HG03159 (cell line): ENCODE measurements around the gene MIS18A.
"Not testable (repeated sequence)": the region's sequence is repeated elsewhere in the genome, so short reads cannot be mapped to it uniquely, and the experiment has no call there.

Source experiments
- ATAC-seq: cut with Tn5 transposase; IDR thresholded peaks from one replicate; pipeline ENCODE4 v1.9.1; 2021; ENCODE audit warnings: mild to moderate bottlenecking, moderate library complexity; ENCODE audit not compliant: unreplicated experiment

Gene MIS18A

DNA sequence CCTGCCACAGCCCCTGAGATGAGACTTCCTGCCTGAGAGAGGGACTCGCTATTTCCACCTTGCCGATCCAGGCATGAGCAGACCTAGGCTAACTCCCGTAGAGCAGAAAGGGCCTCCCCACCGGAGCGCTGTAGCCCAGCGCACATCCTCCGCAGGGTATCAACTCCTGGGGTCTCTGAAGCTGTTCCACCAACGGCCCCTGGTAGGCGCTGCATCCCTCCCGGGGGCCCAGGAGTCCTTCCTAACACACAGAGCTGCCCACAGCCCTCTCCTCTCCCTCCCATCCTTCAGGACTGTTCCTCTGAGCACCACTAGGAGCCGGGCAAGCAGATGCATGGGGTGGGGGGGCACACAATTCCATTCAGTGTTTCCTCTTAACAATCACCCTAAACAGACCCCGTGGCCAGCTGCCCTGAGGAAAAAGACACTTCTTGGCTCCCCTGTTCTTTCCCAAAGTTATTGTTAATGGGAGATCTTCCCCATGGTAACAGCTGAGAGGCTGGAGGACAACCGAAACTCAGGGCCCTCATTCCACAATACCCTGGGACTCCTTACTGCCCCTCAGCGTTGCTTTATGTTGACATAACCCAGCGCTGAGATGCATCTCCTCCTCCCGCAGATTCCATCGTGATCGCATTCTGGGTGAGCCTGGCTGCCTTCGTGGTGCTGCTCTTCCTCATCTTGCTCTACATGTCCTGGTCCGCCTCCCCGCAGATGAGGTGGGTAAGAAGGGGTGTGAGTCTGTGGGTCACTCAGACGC is 27.4 kb upstream of the MIS18A start:
- ATAC-seq = no peak

DNA sequence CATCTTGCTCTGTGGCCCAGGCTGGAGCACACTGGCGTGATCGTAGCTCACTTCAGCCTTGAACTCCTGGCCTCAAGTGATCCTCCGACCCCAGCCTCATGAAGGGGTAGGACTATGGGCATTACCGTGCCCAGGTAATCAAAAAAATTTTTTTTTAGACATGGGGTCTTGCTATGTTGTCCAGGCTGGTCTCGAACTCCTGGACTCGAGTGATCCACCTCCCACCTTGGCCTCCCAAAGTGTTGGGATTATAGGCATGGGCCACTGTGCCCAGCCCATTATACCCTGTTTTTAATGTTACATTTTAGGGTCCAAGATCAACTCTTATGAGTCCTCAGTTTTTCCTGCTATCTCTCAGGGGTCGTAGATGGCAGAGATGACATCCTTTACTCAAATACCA is 26.1 kb upstream of the MIS18A start:
- no peak for ATAC-seq

DNA sequence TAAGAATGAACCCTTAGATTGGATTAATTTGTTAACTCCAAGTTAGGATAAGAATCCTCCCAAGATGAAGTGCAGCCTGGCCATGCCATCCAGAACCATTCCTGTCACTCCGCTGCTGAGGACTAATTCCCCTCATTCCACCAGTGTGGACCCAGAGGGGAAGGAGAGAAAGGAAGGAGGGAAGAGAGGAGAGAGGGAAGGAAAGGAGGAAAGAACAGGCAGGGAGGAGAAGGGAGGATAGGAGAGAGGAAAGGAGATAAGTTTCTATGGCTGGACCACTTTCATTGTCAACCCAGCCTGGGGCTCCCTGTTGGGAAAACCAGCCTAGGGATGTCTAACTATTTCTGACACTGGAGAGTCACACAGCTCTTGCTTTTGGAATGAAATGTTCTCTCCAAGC is 24.5 kb upstream of the MIS18A start:
- ATAC-seq = no peak

DNA sequence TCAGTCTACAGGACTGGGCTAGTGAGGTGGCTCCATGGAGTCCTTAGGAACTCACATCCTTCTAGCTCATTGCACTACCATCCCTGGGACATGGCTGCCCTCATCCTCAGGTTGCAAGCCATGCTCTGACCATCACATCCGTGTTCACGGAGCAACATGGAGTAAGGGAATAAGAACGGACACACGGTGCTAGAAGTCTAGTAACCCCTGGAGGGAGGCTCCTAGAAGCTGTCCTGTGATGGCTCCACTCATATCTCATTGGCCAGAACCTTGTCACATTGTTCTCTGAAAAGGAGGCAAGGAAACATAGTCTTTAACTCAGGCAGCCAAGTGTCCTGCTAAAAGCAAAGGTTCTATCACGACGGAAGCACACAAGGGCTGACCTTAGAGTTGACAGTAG is 23.7 kb upstream of the MIS18A start:
- ATAC-seq = no peak

DNA sequence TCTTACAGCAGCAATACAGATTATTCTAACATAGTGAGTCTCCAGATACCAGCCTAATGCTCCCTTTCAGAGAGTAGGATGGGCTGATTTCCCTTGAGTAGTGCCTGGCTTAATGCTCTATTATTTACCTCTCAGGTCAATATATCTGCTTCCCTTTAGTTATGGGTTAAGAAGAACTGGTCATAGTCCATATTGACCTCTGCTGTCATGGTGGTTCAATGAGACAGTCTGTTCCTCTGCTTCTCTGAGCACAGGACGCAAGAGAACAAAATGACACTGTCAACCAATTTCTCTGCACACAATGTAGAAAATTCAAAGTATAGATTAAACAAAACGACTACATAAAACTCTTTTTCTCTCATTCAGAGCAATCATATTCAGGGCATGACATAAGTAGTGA is 22.7 kb upstream of the MIS18A start:
- ATAC-seq = no peak

DNA sequence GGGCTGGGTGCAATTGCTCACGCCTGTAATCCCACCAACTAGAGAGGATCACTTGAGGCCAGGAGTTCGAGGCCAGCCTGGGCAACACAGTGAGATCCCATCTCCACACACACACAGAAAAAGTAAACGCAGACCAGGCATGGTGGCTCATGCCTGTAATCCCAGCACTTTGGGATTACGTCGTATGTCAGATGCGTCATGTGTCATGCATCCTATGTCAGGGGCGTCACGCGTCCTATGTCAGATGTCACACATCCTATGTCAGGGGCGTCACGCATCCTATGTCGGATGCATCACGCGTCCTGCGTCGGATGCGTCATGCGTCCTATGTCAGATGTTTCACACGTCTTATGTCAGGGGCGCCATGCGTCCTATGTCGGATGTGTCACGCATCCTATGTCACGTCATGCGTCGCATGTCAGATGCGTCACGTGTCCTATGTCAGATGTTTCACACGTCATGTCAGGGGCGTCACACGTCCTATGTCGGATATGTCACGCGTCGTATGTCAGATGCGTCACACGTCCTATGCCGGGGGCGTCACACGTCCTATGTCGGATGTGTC is 21.4 kb upstream of the MIS18A start:
- no peak for ATAC-seq

DNA sequence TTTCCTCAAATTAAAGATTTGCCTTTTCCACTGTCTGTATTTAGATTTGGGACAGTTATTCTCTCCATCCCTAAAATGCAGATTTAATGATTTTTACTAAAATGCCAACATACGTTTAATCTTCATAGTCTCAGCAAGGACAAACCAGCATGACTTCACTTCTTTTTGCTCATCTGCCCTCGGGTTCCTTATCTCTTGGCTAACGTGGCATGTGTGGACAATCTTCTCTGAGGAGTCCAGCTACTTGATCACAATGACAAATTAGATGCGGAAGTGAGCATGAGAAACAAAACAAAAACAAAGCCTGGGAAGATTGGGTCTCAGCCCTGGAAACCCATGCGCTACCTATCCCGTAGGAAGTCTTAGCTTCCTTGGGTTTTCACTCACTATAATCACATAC is 20.8 kb upstream of the MIS18A start:
- no peak for ATAC-seq

DNA sequence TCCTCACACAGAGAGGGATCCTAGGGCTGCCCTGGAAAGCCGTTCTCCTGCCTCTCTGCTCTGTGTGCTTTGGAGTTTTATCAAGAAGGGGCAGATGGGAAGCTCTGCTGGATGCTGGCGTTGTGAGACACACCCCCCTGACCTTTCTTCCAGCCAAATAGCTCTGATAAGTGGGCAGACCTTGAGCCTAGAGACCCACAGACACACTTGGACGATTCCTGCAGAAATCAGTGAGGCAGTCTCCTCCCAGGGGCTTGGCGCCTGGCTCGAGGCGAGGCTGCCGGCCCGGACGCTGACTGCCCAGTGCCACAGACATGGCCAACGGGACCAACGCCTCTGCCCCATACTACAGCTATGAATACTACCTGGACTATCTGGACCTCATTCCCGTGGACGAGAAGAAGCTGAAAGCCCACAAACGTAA is 19.8 kb upstream of the MIS18A start, which contains the start of gene MRAP:
Gene MRAP, plus strand, starts transcription at position 198 of the 424 bp plus-strand sequence. Its CDS starts 117 bp downstream, at position 315.
- ATAC-seq = no peak

DNA sequence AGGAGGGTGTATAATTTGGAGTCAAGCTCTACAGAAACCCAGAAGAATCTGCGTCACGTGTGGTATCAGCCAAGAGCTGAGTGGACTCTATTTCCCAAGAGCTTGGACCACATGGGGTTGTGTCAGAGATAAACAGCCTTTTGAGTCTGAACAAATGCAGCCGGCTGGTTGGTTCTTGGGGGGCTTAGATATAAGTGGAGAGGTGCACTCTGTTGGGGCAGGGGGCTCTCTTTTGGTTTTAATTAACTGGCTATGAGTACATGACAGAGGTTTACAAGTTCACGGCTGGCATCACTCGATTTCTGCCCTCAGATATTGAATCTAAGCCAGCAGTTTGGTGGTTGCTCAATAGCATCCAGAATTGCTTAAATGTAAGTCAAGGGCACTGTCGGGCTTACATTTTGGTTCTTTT is 19.3 kb upstream of the MIS18A start:
- ATAC-seq = no peak

DNA sequence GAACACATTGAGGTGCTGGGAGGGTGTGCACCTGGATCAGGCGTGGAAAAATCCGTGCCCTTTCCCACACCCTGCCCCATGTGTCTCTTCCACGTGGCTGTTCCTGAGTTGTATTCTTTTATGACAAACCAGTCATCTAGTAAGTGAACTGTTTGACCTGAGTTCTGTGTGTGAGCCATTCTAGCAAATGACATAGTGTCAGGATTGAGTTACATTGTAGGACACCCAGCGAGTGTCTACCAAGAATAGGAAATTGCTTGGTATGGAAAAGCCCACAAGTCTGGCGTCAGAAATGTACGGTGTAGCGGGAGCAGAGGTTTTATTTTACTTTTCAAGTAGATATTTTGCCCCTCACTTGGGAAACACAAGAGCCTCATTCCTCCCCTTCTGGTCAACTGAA is 18.6 kb upstream of the MIS18A start:
- no peak for ATAC-seq

DNA sequence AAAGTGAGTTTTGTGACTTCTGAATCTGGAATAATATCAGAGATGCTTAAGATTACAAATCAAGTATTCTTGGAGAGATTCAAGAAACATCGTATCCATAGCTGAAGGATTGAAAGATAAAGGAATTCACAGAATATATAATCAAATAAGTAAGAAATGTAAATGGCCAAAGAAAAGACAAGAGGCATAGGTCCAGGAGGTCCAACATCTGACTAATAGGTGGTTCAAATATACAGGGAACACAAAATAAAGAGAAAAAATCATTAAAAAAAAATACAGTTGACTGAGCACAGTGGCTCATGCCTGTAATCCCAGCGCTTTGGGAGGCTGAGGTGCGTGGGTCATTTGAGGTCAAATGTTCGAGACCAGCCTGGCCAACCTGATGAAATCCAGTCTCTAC is 6.6 kb upstream of the MIS18A start:
- no peak for ATAC-seq

DNA sequence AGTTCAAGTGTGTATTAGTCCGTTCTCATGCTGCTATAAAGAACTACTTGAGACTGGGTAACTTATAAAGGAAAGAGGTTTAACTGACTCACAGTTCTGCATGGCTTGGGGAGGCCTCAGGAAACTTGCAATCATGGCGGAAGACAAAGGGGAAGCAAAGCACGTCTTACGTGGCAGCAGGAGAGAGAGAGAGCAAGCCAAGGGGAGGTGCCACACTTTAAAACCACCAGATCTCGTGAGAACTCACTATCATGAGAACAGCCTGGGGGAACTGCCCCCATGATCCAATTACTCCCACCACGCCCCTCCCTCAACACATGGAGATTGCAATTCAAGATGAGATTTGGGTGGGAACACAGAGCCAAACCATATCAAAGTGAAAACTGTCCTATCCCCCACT is 4.1 kb upstream of the MIS18A start:
- no peak for ATAC-seq

DNA sequence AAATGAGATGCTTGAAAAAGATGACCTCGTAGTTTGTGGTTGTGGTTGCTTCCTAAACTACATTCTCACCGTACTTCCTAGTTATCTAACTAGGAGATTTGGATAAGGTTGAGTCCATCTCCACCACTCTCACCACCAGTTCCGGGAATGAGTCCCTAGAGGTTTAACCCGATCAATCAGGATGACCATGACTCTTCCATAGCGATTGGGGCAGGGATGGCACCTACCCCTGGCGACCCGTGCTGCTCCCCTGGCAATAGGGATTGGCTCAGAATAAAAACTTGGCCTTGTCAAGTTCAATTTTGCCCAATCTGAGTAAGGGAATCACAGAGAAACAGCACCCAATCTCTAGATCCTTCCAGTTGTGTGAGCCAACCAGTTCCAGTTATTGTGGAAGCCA is 2.7 kb upstream of the MIS18A start:
- no peak for ATAC-seq

DNA sequence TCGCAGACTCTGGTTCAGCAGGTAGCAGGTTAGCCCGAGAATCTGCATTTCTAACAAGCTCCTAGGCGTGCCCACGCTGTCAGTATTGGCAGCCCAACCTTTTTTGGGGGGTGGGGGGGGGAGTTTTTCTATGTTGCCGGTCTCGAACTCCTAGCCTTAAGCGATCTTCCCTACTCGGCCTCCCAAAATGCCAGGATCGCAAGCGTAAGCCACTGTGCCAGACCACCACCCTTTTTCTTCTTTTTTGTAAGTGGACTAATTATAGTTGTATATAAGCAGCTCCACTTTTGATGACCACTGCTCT is 480 bp upstream of the MIS18A start:
- no peak for ATAC-seq

DNA sequence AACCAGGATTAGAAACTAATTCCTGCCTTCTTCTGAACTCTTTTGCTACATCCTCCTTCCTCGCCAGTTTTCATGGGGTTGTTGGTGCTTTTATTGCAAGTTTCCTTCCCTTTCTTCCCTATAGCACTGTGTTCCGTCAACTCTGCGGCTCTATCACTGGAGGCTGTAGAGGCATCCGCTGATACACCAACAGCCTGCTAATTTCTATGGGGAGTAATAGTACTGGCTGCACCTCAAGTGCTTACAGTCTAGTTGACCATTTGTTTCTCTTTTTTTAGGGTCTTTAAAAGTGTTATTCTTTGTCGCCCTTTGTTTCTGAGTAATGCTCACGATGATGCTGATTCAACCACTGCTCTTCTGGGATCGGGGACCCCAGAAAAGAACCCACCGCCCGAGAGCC is 746 bp downstream of the MIS18A start:
- no peak for ATAC-seq

DNA sequence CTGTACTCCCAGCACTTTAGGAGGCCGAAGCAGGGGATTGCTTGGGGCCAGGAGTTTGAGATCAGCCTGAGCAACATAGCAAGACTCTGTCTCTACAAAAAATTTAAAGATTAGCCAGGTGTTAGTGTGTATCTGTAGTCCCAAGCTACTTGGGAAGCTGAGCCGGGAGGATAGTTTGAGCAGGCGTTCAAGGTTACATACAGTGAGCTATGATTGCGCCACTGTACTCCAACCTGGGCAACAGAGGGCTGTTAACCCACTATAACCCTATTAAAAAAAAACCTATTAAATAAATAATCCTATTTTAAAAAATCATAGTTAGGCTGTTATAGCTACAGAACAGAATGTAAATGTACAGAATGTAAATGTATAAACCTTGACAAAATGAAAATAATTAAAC is 2.2 kb downstream of the MIS18A start:
- no peak for ATAC-seq

DNA sequence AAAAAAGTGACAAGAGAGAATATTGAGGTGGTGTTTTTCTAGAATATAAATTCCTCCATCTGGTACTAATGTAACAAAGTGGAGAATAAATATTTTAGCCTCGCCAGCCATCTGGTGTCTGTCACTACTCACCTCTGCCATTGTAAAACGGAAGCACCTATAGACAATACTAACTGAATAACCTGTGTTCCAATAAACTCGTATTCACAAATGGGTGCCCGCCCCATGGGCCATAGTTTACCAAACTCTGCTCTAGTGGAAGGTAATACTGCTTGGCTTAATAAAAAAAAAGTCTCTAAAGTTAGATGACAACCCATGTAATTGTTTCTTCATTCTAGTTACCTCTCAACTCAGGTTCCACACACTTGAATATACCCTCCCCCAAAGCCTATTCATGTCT is 8.1 kb downstream of the MIS18A start:
- ATAC-seq = no peak

DNA sequence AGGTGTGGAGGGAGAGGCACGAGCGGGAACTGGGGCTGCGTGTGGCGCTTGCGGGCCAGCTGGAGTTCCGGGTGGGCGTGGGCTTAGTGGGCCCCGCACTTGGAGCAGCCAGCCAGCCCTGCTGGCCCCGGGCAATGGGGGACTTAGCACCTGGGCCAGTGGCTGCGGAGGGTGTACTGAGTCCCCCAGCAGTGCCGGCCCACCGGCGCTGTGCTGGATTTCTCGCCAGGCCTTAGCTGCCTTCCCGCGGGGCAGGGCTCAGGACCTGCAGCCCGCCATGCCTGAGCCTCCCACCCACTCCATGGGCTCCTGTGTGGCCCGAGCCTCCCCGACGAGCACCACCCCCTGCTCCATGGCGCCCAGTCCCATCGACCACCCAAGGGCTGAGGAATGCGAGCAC is 13.5 kb downstream of the MIS18A start:
- ATAC-seq = not testable (repeated sequence)

DNA sequence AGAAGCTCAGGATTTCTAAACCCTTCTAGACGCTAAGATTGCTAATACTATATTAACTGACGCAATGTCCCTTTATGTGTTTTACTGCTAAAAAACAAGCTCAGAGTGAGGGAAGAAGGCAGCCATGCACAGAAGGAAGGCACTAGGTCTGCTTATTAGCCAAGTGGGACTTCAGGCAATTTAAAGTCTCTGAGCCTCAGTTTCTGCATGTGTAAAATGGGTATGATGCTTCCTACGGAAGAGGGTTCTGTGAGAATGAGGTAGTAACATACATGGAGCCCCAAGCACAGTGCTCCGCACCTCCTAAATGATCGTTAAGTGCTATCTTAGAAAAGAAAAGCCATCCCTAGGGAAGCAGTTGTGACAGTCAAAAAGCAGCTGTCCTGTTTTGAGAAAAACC is 16.9 kb downstream of the MIS18A start:
- ATAC-seq = no peak

DNA sequence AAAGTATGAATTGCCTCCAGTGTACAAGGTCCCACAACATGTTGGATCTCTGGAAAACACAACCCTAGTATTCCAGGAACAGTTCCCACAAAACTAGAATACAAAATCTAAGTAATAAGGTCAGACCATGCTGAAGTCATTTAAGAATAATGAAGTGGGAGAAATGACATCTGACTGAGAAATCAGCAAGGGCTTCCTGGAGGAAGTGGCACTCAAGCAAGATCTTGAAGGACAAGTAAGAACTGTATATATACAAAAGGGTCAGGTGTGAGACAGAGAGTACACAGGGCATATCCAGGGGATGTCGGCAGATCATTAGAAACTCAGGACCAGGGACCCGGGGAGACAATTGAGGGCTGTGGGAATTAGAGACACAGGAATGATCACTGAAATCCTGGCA is 18.7 kb downstream of the MIS18A start:
- no peak for ATAC-seq

DNA sequence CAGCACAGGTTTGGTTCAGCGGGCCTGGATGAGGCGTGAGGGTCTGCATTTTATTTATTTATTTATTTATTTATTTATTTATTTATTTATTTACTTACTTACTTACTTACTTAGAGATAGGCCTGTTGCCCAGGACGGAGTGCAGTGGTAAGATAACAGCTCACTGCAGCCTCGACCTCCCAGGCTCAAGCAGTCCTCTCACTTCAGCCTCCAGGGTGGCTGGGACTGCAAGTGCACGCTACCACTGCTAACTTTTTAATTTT is 20.1 kb downstream of the MIS18A start:
- not testable (repeated sequence) for ATAC-seq

DNA sequence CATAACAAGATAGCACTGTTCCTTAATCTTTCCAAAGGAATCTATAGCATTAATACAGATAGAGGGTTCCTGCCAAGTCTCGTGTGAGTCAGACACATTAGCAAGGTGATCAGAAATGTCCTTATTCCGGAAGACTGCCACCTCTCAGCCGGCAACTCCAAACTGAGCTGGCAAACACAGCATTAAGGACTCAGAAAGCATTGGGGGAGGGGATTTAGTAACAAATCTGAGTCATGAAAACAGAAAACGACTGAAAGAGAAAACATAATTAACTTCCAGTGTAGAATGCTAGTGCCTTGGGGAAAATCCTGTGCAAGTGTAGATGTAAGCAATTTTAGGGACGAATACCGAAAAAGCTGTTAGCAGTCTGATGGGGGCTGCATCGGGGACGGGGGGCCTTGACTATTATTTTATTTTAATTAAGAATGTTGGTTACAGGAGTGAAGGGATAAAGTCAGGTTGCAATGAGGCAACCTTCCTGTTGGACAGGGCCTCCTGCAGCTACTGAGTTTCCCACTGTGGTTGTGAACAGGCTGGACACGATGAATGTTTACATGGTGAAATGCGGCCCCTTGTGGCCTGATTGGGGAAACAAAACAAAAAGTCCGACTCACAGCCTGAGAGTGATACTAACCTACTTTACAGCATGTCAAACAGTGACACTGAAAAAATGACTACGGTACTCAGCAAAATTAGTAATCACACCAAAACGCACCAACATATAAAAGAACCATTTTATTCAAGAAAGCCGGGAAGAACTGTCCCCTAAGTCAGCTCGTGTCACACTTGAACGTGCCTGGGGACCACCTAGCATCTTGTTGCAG is 20.7 kb downstream of the MIS18A start:
- peak; percentile 68 for ATAC-seq
